SK-N-MC (cell line): ENCODE measurements around the gene SZT2.

Experiments used
- EZH2 ChIP-seq: fragments of 200-600 bp; sonication (generic); IDR thresholded peaks from one replicate; pipeline ENCODE4 v1.6.1; 2017; ENCODE audit warnings: antibody characterized with exemption
- POLR2AphosphoS5 ChIP-seq: IDR thresholded peaks from 2 replicates; pipeline ENCODE4 v1.6.1; 2012; ENCODE audit warnings: mild to moderate bottlenecking, low read depth, low read length, borderline replicate concordance

DNA sequence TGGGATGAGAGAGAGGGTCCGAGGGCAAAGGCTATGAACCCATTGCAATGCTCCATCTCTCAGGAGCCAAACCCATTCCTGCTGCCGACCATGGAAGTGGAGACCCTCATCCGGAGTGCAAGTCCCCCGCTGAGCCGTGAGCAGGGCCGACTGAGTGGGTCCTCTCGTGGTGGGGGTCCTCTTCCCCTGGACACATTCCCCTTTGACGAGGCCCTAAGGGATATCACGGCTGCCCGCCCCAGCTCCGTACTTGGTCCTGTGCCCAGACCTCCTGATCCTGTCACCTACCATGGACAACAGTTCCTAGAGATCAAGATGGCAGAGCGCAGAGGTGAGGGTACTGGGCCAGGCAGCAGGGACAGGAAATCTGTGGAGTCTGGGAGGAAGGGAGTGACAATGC lies 53.1 kb downstream of the SZT2 start:
- TF ChIP-seq EZH2 (no peak), POLR2AphosphoS5 (no peak)
